Stimulated activated naive B cell treated with anti-CD40 and anti-IgM and Interleukin-4, amounts not matched to agents 10 μg/mL and 1 μg/mL and 100 μg/mL, for 72 hours (primary cell): ENCODE measurements around the gene PSMD13.
A peak's percentile ranks its signal among the peaks of the same experiment; 100 is the strongest.
"Not testable (repeated sequence)": the region's sequence is repeated elsewhere in the genome, so short reads cannot be mapped to it uniquely, and the experiment has no call there.

Experiments
- ATAC-seq, 2 donors: fragments of 150-1000 bp; cut with Tn5 transposase; replicated peaks; 2 replicates each; pipeline ENCODE4 v1.10.0; 2021; ENCODE audit warnings: moderate library complexity in 1 of 2
- DNase-seq: peaks from one replicate; pipeline ENCODE4 v3.0.0; 2021
- H3K27ac Mint-ChIP-seq: one replicate; pipeline ENCODE4 v1.8.0; 2022; ENCODE audit warnings: mild to moderate bottlenecking, mixed read lengths
- H3K27me3 Mint-ChIP-seq, 2 donors: one replicate each; pipeline ENCODE4 v1.8.0; 2022; ENCODE audit warnings: mixed read lengths in 2 of 2
- H3K36me3 Mint-ChIP-seq, 2 donors: one replicate each; pipeline ENCODE4 v1.8.0; 2022; ENCODE audit warnings: mixed read lengths in 2 of 2, mild to moderate bottlenecking in 1 of 2
- H3K4me1 Mint-ChIP-seq, 2 donors: one replicate each; pipeline ENCODE4 v1.8.0; 2022; ENCODE audit warnings: mixed read lengths in 2 of 2, mild to moderate bottlenecking in 1 of 2
- H3K4me3 Mint-ChIP-seq, 2 donors: one replicate each; pipeline ENCODE4 v1.8.0; 2022; ENCODE audit warnings: mild to moderate bottlenecking in 2 of 2, mixed read lengths in 2 of 2, moderate library complexity in 1 of 2
- H3K9me3 Mint-ChIP-seq, 2 donors: one replicate each; pipeline ENCODE4 v1.8.0; 2022; ENCODE audit warnings: mixed read lengths in 2 of 2, mild to moderate bottlenecking in 1 of 2

The PSMD13 gene

DNA sequence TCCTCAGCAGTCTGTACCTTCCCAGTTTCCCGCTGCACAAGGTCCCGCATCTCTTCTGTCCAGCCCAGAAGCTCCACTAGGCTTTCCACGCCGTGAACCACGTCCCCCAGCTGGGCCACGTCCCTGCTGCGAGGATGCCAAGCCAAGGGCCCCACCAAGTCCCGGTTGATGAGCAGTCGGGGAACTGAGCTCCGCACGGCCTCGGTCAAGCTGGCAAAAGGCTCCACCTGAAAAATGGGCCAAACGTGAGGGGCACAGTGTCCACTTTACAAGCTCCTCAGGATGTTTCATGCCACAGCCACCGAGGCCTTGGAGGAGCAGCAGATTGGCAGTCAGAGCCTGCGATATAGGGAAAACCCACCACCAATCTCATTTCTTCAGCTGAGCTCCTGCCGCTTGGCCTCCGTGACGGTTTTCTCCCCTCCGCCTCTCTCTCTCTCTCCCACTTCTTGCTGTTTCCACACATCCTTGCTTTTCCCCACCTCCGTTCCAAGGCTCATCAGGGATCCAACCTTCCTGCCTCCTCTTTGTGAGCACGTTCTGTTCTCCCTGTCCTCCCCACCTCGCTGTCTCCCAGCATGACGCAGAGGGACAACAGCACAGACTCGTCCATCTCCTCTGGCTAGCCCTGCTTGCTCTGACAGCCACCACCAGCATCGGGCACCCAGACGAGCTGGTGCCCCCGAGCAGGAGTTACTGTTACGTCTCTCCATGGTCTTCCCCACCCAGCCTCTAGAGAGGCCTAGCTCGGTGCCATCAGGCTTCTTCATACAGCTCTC lies 17.8 kb upstream of the PSMD13 start:
- DNase-seq = no peak
- no peak for ATAC-seq
- Mint-ChIP-seq H3K27me3 (no peaks in the 10 kb centered on the region), H3K4me3 (no peak overlapping the region), H3K27ac (no peak overlapping the region), H3K4me1 (peaks cover 0 to 5% of the 10 kb centered on the region in 2 donors), H3K9me3 (no peaks in the 10 kb centered on the region), H3K36me3 (peaks cover 29 to 51% of the 10 kb centered on the region in 2 donors)

GRCh38 chr11:220641-221215 lies 16.0 kb upstream of the PSMD13 start:
- not testable (repeated sequence) for H3K27me3 Mint-ChIP-seq, H3K4me3 Mint-ChIP-seq, DNase-seq, H3K27ac Mint-ChIP-seq, H3K4me1 Mint-ChIP-seq, ATAC-seq, H3K9me3 Mint-ChIP-seq
- peaks cover 29 to 35% of the 10 kb centered on the region in 2 donors for H3K36me3 Mint-ChIP-seq

DNA sequence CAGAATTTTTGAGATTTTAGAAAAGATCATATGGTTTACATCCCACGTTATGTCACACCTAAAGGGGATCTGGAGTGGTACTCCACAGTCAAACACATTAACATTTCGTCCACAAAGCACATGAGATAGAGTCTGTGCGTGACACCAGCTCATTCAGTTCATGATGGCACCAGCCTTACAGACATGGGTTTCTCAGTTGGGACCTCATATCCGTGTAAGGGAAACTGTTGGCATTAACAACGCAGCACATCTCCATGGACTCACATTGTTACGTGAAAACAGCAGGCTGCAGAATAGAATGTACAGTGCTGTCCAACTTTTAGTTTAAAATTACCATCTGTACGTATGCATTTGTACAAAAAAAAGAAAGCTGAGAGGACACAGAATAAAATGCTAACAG lies 15.2 kb upstream of the PSMD13 start:
- no peaks in the 10 kb centered on the region for H3K9me3 Mint-ChIP-seq
- H3K27me3 Mint-ChIP-seq = no peaks in the 10 kb centered on the region
- H3K36me3 Mint-ChIP-seq = peaks cover 26 to 30% of the 10 kb centered on the region in 2 donors
- H3K4me3 Mint-ChIP-seq = no peak overlapping the region
- no peak for DNase-seq
- no peak overlapping the region for H3K27ac Mint-ChIP-seq
- peaks cover 10% of the 10 kb centered on the region in 2 donors for H3K4me1 Mint-ChIP-seq
- ATAC-seq = no peak

DNA sequence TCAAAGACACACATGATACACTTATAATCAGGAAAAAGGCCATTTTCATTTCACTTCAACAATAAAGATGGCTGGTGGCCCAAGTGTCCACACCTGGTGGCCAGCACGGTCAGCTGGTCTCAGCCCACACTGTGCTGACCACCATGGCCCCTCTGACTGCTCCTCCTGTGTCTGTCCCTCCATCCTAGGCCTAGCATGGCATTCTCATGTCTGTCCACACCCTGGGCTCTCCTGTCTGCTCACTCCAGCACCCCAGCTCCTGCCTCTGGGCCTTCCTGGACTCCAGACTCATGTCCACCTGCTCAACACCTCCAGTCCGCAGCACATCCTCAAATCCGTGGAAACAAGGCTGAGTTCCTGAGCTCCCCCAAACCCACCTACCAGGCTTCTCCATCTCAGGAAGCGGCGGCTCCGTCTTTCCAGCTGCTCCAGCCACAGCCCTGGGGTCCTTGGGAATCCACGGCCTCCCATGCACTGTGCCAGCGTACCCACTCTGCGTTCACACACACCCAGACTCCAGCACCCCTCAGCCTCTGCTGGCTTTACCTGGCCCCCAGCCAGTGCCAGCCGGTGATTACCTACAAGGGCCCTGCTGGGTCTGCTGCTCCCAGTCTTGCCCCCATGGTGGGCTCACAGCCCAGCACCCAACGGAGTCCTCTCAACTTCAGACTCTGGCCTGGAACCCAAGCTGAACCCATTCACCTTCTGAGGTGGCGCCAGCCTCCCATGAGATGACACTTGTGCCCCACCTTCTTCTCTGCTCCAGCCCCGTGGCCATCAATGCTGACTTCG lies 14.6 kb upstream of the PSMD13 start:
- no peak for ATAC-seq
- Mint-ChIP-seq H3K4me3 (no peak overlapping the region), H3K27ac (peak overlapping the region; percentile 76), H3K27me3 (no peaks in the 10 kb centered on the region), H3K4me1 (peaks cover 10% of the 10 kb centered on the region in 2 donors), H3K9me3 (no peaks in the 10 kb centered on the region), H3K36me3 (peaks cover 26 to 30% of the 10 kb centered on the region in 2 donors)
- DNase-seq = no peak

DNA sequence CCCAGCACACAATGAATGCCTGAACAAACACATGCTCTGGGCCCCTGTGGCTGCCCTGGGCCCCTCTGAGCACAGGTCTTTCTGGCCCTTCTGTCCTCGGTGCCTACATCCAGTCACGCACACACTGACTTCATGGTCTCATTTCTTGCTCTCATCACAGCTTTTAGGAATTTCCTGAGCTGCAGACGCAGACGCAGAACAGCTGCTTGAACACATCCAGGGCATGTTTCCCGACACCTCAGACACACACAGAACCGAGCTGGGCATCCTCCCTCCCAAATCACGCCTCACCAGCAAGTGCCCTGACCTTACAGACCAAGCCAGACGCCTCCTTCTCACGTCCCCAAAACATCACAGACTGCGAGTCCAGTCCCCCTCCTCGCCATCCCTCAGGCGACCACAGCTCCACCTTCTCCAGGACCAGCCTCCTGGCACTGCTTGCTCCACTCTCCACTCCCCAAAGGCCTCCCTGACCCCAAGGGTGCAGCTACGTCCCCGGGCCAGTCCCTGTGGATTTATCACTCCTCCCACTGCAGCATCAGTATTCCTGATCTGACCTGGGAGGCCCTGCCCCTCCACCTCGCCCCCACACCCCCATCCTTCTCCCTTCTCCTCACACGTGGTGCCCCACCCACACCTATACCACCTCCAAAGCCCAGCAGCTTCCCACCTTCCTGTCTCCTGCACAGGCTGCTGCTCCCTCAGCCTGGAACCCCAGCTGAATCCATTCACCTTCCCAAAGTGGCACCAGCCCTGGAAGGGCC lies 13.6 kb upstream of the PSMD13 start:
- peak overlapping the region; percentile 70 for H3K27ac Mint-ChIP-seq
- ATAC-seq (no peak), DNase-seq (no peak)
- H3K27me3 Mint-ChIP-seq = no peaks in the 10 kb centered on the region
- H3K4me1 Mint-ChIP-seq = peaks cover 12 to 16% of the 10 kb centered on the region in 2 donors
- peaks cover 21 to 25% of the 10 kb centered on the region in 2 donors for H3K36me3 Mint-ChIP-seq
- H3K4me3 Mint-ChIP-seq = no peak overlapping the region
- no peaks in the 10 kb centered on the region for H3K9me3 Mint-ChIP-seq

GRCh38 chr11:223884-224283 lies 12.9 kb upstream of the PSMD13 start:
- H3K9me3 Mint-ChIP-seq = no peaks in the 10 kb centered on the region
- no peak for ATAC-seq
- no peaks in the 10 kb centered on the region for H3K27me3 Mint-ChIP-seq
- H3K4me1 Mint-ChIP-seq = peaks cover 12 to 21% of the 10 kb centered on the region in 2 donors
- no peak overlapping the region for H3K4me3 Mint-ChIP-seq
- H3K27ac Mint-ChIP-seq = no peak overlapping the region
- no peak for DNase-seq
- H3K36me3 Mint-ChIP-seq = peaks cover 23 to 28% of the 10 kb centered on the region in 2 donors

DNA sequence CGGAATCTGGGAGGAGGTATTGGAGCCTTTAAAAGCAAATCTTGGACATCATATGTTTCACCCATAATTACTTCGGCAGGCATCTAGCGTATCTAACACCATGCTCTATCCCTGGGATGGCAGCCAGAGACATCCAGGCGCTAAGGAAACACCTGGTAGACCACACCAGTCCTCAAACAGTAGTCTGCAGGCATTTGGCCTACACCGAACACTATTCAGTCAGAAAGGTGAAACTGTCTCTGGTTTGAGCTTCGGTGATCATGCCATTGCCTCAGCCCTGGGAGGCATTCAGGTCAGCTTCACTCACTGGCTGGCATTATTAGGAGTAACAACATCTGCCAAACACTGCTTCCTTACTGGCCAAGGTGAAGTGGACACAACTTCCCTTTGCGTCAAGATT lies 12.4 kb upstream of the PSMD13 start:
- DNase-seq (no peak), ATAC-seq (no peak)
- Mint-ChIP-seq H3K9me3 (no peaks in the 10 kb centered on the region), H3K36me3 (peaks cover 21 to 25% of the 10 kb centered on the region in 2 donors), H3K27me3 (no peaks in the 10 kb centered on the region), H3K4me1 (peaks cover 12 to 21% of the 10 kb centered on the region in 2 donors), H3K4me3 (no peak overlapping the region), H3K27ac (no peak overlapping the region)

DNA sequence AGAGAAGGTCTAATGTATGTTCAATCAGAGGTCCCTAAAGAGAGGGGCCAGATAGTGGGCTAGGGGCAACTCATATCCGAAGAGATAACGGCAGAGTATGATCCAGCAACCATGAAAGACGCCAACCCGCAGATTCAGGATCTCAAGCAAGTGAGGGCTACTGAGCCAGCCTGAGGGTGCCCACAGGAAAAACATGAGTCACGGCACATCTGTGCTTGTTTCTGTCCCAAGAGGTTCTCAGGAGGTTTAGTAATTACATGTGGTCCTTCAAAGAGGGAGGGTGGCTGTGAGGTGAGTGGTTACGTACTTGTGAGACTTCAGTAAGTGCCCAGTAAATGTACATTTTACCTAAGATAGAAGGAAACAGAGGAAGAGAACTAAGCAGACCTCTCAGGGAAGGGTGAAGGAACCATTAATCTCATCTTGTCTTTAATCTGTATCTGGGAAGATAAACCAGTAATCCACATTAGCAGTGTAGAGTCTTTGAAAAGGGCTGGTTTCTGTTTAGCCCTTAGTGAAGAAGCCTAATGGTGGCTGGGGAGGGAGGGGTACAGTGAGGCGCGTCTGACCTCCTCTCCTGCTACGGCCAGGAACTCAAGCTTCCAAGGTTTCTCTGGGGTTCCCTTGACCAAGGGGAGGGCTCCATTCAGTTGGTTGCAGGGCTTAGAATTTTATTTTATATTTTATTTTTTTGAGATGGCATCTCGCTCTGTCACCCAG lies 10.9 kb upstream of the PSMD13 start:
- peak overlapping the region; percentile 32 for H3K27ac Mint-ChIP-seq
- H3K9me3 Mint-ChIP-seq = no peaks in the 10 kb centered on the region
- DNase-seq (no peak), ATAC-seq (peak; percentile 91 to 99)
- H3K36me3 Mint-ChIP-seq = peaks cover 24 to 27% of the 10 kb centered on the region in 2 donors
- H3K27me3 Mint-ChIP-seq = no peaks in the 10 kb centered on the region
- H3K4me1 Mint-ChIP-seq = peaks cover 12 to 21% of the 10 kb centered on the region in 2 donors
- H3K4me3 Mint-ChIP-seq = peak overlapping the region; percentile 14 to 36

- H3K9me3 Mint-ChIP-seq = no peaks in the 10 kb centered on the region
- no peak for DNase-seq
- peaks cover 12 to 21% of the 10 kb centered on the region in 2 donors for H3K4me1 Mint-ChIP-seq
- ATAC-seq = no peak
- peaks cover 14 to 22% of the 10 kb centered on the region in 2 donors for H3K36me3 Mint-ChIP-seq
- H3K27ac Mint-ChIP-seq = no peak overlapping the region
- no peaks in the 10 kb centered on the region for H3K27me3 Mint-ChIP-seq
- no peak overlapping the region for H3K4me3 Mint-ChIP-seq
Observed at GRCh38 chr11:227824-228379, 8.9 kb upstream of the PSMD13 start.

GRCh38 chr11:230431-230830 lies 6.3 kb upstream of the PSMD13 start:
- H3K27me3 Mint-ChIP-seq = no peaks in the 10 kb centered on the region
- no peak overlapping the region for H3K4me3 Mint-ChIP-seq
- no peak for DNase-seq
- peaks cover 15 to 26% of the 10 kb centered on the region in 2 donors for H3K4me1 Mint-ChIP-seq
- H3K27ac Mint-ChIP-seq = no peak overlapping the region
- H3K36me3 Mint-ChIP-seq = peaks cover 10 to 16% of the 10 kb centered on the region in 2 donors
- ATAC-seq = no peak
- no peaks in the 10 kb centered on the region for H3K9me3 Mint-ChIP-seq

DNA sequence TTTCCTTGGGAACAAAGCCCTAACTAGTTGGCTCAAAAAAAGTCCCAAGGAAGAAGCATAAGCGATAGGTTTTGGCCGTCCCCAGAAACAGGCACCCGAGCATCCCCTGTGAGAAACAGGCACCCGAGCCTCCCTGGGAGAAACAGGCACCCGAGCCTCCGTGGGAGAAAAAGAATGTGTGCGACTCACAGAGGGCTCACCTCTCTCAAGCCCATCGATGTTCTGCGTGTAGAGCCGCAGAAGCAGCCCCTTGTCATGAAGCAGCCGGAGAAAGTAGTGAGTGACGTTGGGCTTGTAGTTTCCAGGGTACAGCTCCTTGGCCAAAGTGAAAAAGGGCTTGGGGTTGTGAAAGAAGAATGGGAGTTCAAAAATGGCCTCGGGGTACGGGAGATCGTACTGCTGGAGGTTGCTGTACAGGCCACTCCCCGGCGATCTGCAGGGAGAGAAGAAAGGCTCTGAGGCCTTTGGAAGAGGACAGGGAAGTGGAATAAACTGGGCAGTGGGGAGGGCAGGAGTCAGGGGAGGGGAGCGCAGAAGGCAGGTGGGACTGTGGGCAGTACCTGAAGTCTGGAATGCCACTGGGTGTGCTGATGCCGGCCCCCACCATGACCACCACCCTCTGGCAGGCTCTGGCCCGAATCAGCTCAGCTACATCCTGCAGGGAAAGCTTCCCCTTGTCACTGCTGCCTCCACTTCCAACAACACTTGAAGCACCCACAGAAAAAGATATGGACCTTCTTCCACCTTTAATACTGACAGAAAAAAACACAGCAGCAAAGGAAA lies 3.8 kb upstream of the PSMD13 start:
- H3K36me3 Mint-ChIP-seq = peaks cover 12 to 16% of the 10 kb centered on the region in 2 donors
- no peak for ATAC-seq
- no peaks in the 10 kb centered on the region for H3K27me3 Mint-ChIP-seq
- no peaks in the 10 kb centered on the region for H3K9me3 Mint-ChIP-seq
- no peak overlapping the region for H3K27ac Mint-ChIP-seq
- DNase-seq = no peak
- H3K4me3 Mint-ChIP-seq = no peak overlapping the region
- H3K4me1 Mint-ChIP-seq = peaks cover 7 to 24% of the 10 kb centered on the region in 2 donors

DNA sequence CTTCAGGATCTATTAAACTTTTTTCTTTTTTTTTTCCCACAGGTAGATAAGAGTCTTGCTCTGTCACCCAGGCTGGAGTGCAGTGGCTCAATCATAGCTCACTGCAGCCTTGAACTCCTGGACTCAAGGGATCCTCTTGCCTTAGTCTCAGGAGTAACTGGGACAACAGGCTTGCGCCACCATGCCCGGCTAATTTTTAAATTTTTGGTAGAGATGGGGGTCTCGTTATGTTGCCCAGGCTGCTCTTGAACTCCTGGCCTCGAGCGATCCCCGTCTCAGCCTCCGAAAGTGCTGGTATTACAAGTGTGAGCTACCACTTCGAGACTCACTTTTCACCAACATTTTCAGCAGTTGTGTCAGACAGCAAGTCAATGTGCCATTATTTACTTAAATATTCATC lies 1.6 kb upstream of the PSMD13 start:
- peaks cover 14 to 15% of the 10 kb centered on the region in 2 donors for H3K36me3 Mint-ChIP-seq
- H3K27ac Mint-ChIP-seq = peak overlapping the region; percentile 95
- DNase-seq = no peak

DNA sequence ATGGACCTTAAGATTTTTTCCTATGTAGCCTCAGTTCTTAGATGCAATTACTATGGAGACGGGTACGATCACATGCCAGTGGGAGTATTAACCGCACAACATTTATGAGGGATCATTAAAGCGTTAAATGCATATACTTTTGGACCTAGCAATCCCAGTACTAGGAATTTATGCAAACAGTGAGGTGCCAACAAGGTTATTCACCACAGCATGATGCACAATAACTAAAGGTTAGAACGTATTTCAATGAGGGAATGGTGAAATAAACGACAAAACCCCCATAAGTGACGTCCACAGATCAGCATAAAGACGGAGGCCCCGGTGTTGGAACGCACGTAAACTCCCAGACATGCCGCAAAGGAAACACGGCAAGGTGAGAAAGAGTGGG lies 1.2 kb upstream of the PSMD13 start:
- Mint-ChIP-seq H3K27me3 (no peaks in the 10 kb centered on the region), H3K4me1 (peaks cover 13 to 31% of the 10 kb centered on the region in 2 donors), H3K36me3 (peaks cover 11 to 17% of the 10 kb centered on the region in 2 donors), H3K27ac (peak overlapping the region; percentile 95), H3K9me3 (no peaks in the 10 kb centered on the region), H3K4me3 (peak overlapping the region; percentile 94 to 96)
- ATAC-seq (peak; percentile 35 to 37), DNase-seq (no peak)

More for the DNA sequence above, 1.6 kb upstream of the PSMD13 start:
- no peaks in the 10 kb centered on the region for H3K9me3 Mint-ChIP-seq
- peak overlapping the region; percentile 94 to 96 for H3K4me3 Mint-ChIP-seq
- peaks cover 13 to 31% of the 10 kb centered on the region in 2 donors for H3K4me1 Mint-ChIP-seq
- H3K27me3 Mint-ChIP-seq = no peaks in the 10 kb centered on the region
- ATAC-seq = no peak
